A549 (cell line): Measurements from ENCODE around the gene RSPH9. TPM values are rescaled to one million over a fixed set of nuclear protein-coding genes. Genes with fewer than 3 reads are reported as not detected.

ENCODE experiments used
- ATAC-seq, 2 experiments: fragments of 200-7000 bp in 1 of 2; fragments of >200 bp in 1 of 2; cut with Nextera tagmentation in 1 of 2; cut with Tn5 transposase in 1 of 2; 3 replicates each; pipeline versions ENCODE4 v1.8.0 to v1.9.1; 2018 to 2020; ENCODE audit warnings: mild to moderate bottlenecking in 1 of 2, moderate library complexity in 1 of 2
- CTCF ChIA-PET: fragments of 300-600 bp; sonication (Branson Sonifier 250); formaldehyde crosslinking; extraction: SDS; loops from one replicate; lab custom pipeline; 2021; ENCODE audit warnings: antibody characterized with exemption, inconsistent platforms; lab: Yijun Ruan, JAX
- POLR2A ChIA-PET: fragments of 350-600 bp; formaldehyde crosslinking; extraction: SDS; loops from one replicate; lab custom pipeline; 2021; ENCODE audit warnings: antibody characterized with exemption, inconsistent platforms; lab: Yijun Ruan, JAX
- DNase-seq, 2 experiments: peaks; one replicate each; pipeline versions ENCODE4 v3.0.0 to v3.0.0-alpha.2; 2011 to 2016; ENCODE audit warnings: low read depth in 1 of 2, low spot score in 1 of 2
- FAIRE-seq: peaks from 2 replicates; lab custom pipeline; 2011; peaks lifted over from hg19 to GRCh38; lab: Jason Lieb, UNC
- H3K27ac ChIP-seq, 2 experiments: fragments of >200 bp; sonication (Bioruptor Twin); formaldehyde crosslinking; 3 replicates each; pipeline ENCODE4 v1.5.1; 2016 to 2017
- H3K4me1 ChIP-seq: fragments of >200 bp; sonication (Bioruptor Twin); formaldehyde crosslinking; 3 replicates; pipeline ENCODE4 v1.6.1; 2016
- H3K4me2 ChIP-seq: fragments of >200 bp; sonication (Bioruptor Twin); formaldehyde crosslinking; 3 replicates; pipeline ENCODE4 v1.6.1; 2016
- H3K4me3 ChIP-seq: fragments of >200 bp; sonication (Bioruptor Twin); formaldehyde crosslinking; 3 replicates; pipeline ENCODE4 v1.5.1; 2016
- H3K9me3 ChIP-seq: fragments of >200 bp; sonication (Bioruptor Twin); formaldehyde crosslinking; 3 replicates; pipeline ENCODE4 v1.6.1; 2016
- ATOH8 ChIP-seq: fragments of 250-450 bp; sonication (Bioruptor Pico); IDR thresholded peaks from 2 replicates; pipeline ENCODE4 v1.5.0; 2020; ENCODE audit warnings: low read depth, mild to moderate bottlenecking, moderate library complexity
- BHLHE40 ChIP-seq: IDR thresholded peaks from 2 replicates; pipeline ENCODE4 v1.6.1; 2012; ENCODE audit warnings: low read depth, low read length, inconsistent platforms
- CBX2 ChIP-seq: fragments of 200-600 bp; sonication (generic); IDR thresholded peaks from 2 replicates; pipeline ENCODE4 v1.6.1; 2016; ENCODE audit warnings: low read depth, mild to moderate bottlenecking, borderline replicate concordance
- CBX8 ChIP-seq: fragments of 200-600 bp; sonication (generic); IDR thresholded peaks from 2 replicates; pipeline ENCODE4 v1.6.1; 2016
- CHD4 ChIP-seq: fragments of 200-600 bp; sonication (generic); IDR thresholded peaks from 2 replicates; pipeline ENCODE4 v1.6.1; 2016; ENCODE audit warnings: antibody characterized with exemption, mild to moderate bottlenecking, borderline replicate concordance
- E2F6 ChIP-seq: IDR thresholded peaks from 2 replicates; pipeline ENCODE4 v1.6.1; 2012; ENCODE audit warnings: low read depth, borderline replicate concordance
- ESRRA ChIP-seq: fragments of 150-350 bp; IDR thresholded peaks from 2 replicates; pipeline ENCODE4 v1.6.1; 2014; ENCODE audit warnings: mild to moderate bottlenecking, low read length, borderline replicate concordance
- FOSB ChIP-seq: fragments of 250-450 bp; sonication (Bioruptor Pico); IDR thresholded peaks from 2 replicates; pipeline ENCODE4 v1.5.0; 2020; ENCODE audit warnings: mild to moderate bottlenecking, moderate library complexity
- GATA3 ChIP-seq: IDR thresholded peaks from 2 replicates; pipeline ENCODE4 v1.6.1; 2012; ENCODE audit warnings: borderline replicate concordance
- HOXA7 ChIP-seq: fragments of 250-450 bp; sonication (Bioruptor Pico); IDR thresholded peaks from 2 replicates; pipeline ENCODE4 v1.5.0; 2020; ENCODE audit warnings: mild to moderate bottlenecking, moderate library complexity
- HOXB13 ChIP-seq: fragments of 250-450 bp; sonication (Bioruptor Pico); IDR thresholded peaks from 2 replicates; pipeline ENCODE4 v1.5.0; 2020; ENCODE audit warnings: low read depth, mild to moderate bottlenecking, moderate library complexity
- JUNB ChIP-seq: fragments of >200 bp; sonication (Bioruptor Twin); formaldehyde crosslinking; IDR thresholded peaks from 2 replicates; pipeline ENCODE4 v1.6.1; 2016
- KDM1A ChIP-seq: fragments of 200-600 bp; sonication (generic); IDR thresholded peaks from 2 replicates; pipeline ENCODE4 v1.6.1; 2016; ENCODE audit warnings: low read depth, mild to moderate bottlenecking
- MAX ChIP-seq: IDR thresholded peaks from 2 replicates; pipeline ENCODE4 v1.6.1; 2012
- MAZ ChIP-seq: fragments of 150-350 bp; IDR thresholded peaks from 2 replicates; pipeline ENCODE4 v1.6.1; 2014; ENCODE audit warnings: antibody characterized with exemption, low read depth, low read length, borderline replicate concordance
- NFE2L2 ChIP-seq: fragments of 150-350 bp; conservative IDR thresholded peaks from 2 replicates; pipeline ENCODE4 v1.6.1; 2014; ENCODE audit warnings: low read length
- NR3C1 ChIP-seq: fragments of >200 bp; sonication (Bioruptor Twin); formaldehyde crosslinking; IDR thresholded peaks from 3 replicates; pipeline ENCODE4 v1.6.1; 2017
- PBX3 ChIP-seq: IDR thresholded peaks from 2 replicates; pipeline ENCODE4 v1.6.1; 2012
- PHF8 ChIP-seq: fragments of 200-600 bp; sonication (generic); IDR thresholded peaks from 2 replicates; pipeline ENCODE4 v1.6.1; 2016; ENCODE audit warnings: low read depth, mild to moderate bottlenecking, antibody characterized with exemption, moderate library complexity, borderline replicate concordance
- RAD21 ChIP-seq, 2 experiments: fragments of >200 bp in 1 of 2; sonication (Bioruptor Twin) in 1 of 2; formaldehyde crosslinking in 1 of 2; IDR thresholded peaks in 1 of 2; conservative IDR thresholded peaks in 1 of 2; 2 replicates in 1 of 2; 3 replicates in 1 of 2; pipeline ENCODE4 v1.6.1; 2012 to 2018; ENCODE audit warnings: inconsistent platforms in 1 of 2
- RCOR1 ChIP-seq: fragments of 150-350 bp; IDR thresholded peaks from 2 replicates; pipeline ENCODE4 v1.6.1; 2014; ENCODE audit warnings: antibody characterized with exemption, low read length, low read depth
- RFX5 ChIP-seq: fragments of 450-650 bp; IDR thresholded peaks from 2 replicates; pipeline ENCODE4 v1.7.1; 2014; ENCODE audit warnings: antibody characterized with exemption, mild to moderate bottlenecking, moderate library complexity
- SREBF2 ChIP-seq: fragments of 450-650 bp; IDR thresholded peaks from 2 replicates; pipeline ENCODE4 v1.6.1; 2014; ENCODE audit warnings: mild to moderate bottlenecking, moderate library complexity
- USF2 ChIP-seq: fragments of 450-650 bp; IDR thresholded peaks from 2 replicates; pipeline ENCODE4 v1.6.1; 2014; ENCODE audit warnings: antibody characterized with exemption
- ZC3H11A ChIP-seq: fragments of 450-650 bp; IDR thresholded peaks from 2 replicates; pipeline ENCODE4 v1.6.1; 2014; ENCODE audit warnings: antibody characterized with exemption, mild to moderate bottlenecking
- ZSCAN20 ChIP-seq: fragments of 250-450 bp; sonication (Bioruptor Pico); IDR thresholded peaks from 2 replicates; pipeline ENCODE4 v1.8.0; 2022; ENCODE audit warnings: mild to moderate bottlenecking, moderate library complexity
- WGBS: methylation state at CpG from one replicate; pipeline ENCODE4 v1.1.6; 2017; ENCODE audit errors: missing lambda C conversion rate; 5-methylcytosine and 5-hydroxymethylcytosine counted together
- polyA plus RNA-seq, 4 experiments: library from polyadenylated mRNA; depleted of rRNA in 3 of 4; stranded (reverse); fragments of >200 nt; fragmentation: RNase III in 1 of 4; extraction: RNeasy Plus Mini Kit Qiagen cat#74134 plus additional on column Dnase treatment in 1 of 4; gene quantifications; 2 replicates in 3 of 4; 3 replicates in 1 of 4; pipeline ENCODE4 v1.2.3, GENCODE V29; 2011 to 2017

Gene RSPH9
- polyA plus RNA-seq, 2 of the 4 experiments (the other 2 are of a cell fraction): 0.14 to 0.18 TPM

- ATAC-seq: no peak
- H3K4me1 ChIP-seq: no peaks in the 10 kb centered on the region
- H3K4me2 ChIP-seq: no peak overlapping the region
- no peaks in the 10 kb centered on the region for H3K9me3 ChIP-seq
- no peak for DNase-seq
- TF ChIP-seq SREBF2 (no peak), FOSB (no peak), GATA3 (no peak)
- TF ChIP-seq, all 56 proteins: peak for 0
- H3K4me3 ChIP-seq: no peak overlapping the region
- no peak for FAIRE-seq
- no peak overlapping the region for H3K27ac ChIP-seq
- ChIA-PET CTCF (interaction anchor here (1.5 kb wide), 1 partner anchor 9 kb away, joined by 3 read pairs; no protein-coding TSS in a partner anchor), POLR2A (no interaction called here)
- 80% methylated on average over 7 of the region's 12 CpGs for WGBS
Observed at GRCh38 chr6:43717822-43718221, 73.0 kb downstream of the RSPH9 start.

- no peak overlapping the region for H3K4me2 ChIP-seq
- H3K27ac ChIP-seq: no peak overlapping the region
- H3K9me3 ChIP-seq: no peaks in the 10 kb centered on the region
- WGBS: 82% methylated on average over 13 of the region's 13 CpGs
- TF ChIP-seq KDM1A (no peak), PHF8 (no peak), CBX8 (no peak), JUNB (no peak), ESRRA (no peak), MAX (no peak), PBX3 (no peak), USF2 (no peak), CBX2 (no peak), MAZ (no peak), RAD21 (conservative IDR thresholded peaks at IDR 0.05 in 1 of 2, IDR thresholded peaks at IDR 0.05 in 1 of 2) (no peak), ATOH8 (no peak), NFE2L2 (no peak), ZC3H11A (no peak), BHLHE40 (no peak), E2F6 (no peak), NR3C1 (no peak)
- no peak for FAIRE-seq
- no peak overlapping the region for H3K4me3 ChIP-seq
- DNase-seq: no peak
- H3K4me1 ChIP-seq: no peaks in the 10 kb centered on the region
- no peak for ATAC-seq
- ChIA-PET CTCF (interaction anchor here (1.5 kb wide), 1 partner anchor 10 kb away, joined by 3 read pairs; no protein-coding TSS in a partner anchor), POLR2A (no interaction called here)
Observed at GRCh38 chr6:43718387-43719105, 73.7 kb downstream of the RSPH9 start.

- Histone ChIP-seq H3K9me3 (no peaks in the 10 kb centered on the region), H3K27ac (no peak overlapping the region), H3K4me3 (no peak overlapping the region), H3K4me1 (no peaks in the 10 kb centered on the region), H3K4me2 (no peak overlapping the region)
- POLR2A ChIA-PET: no interaction called here
- whole genome bisulfite sequencing: 74% methylated on average over 3 of the region's 7 CpGs
- FAIRE-seq: no peak
- no peak for ATAC-seq
- TF ChIP-seq RCOR1 (no peak), HOXB13 (CRISPR knock-in tag) (no peak), ZSCAN20 (CRISPR knock-in tag) (no peak), RFX5 (no peak), CHD4 (no peak), HOXA7 (no peak)
- TF ChIP-seq, all 56 proteins: peak for 0
- DNase-seq: no peak
- CTCF ChIA-PET: interaction anchor here (0.7 to 1.5 kb wide), 2 partner anchors 10 to 11 kb away, joined by 3 read pairs; no protein-coding TSS in a partner anchor
Observed at GRCh38 chr6:43719511-43719910, 74.7 kb downstream of the RSPH9 start.
